T-helper 17 cell (primary cell): ENCODE data around the gene SLC6A2. TPM values are rescaled to one million over a fixed set of nuclear protein-coding genes. Genes with fewer than 3 reads are reported as not detected.
A peak's percentile ranks its signal among the peaks of the same experiment; 100 is the strongest.

Experiments used
- ATAC-seq: fragments of 150-1000 bp; cut with Tn5 transposase; 2 replicates; pipeline ENCODE4 v1.10.0; 2021; ENCODE audit warnings: mild to moderate bottlenecking, moderate library complexity
- DNase-seq, 3 donors: peaks; one replicate each; pipeline versions ENCODE4 v3.0.0 to v3.0.0-alpha.2; 2020 to 2021
- H3K9me3 ChIP-seq: one replicate; pipeline ENCODE4 v1.7.0; 2013; ENCODE audit warnings: low read length, mild to moderate bottlenecking; ENCODE audit not compliant: control insufficient read depth, poor library complexity, severe bottlenecking
- H3K27ac Mint-ChIP-seq: one replicate; pipeline ENCODE4 v1.8.0; 2022; ENCODE audit warnings: mild to moderate bottlenecking, moderate library complexity, mixed read lengths
- H3K27me3 Mint-ChIP-seq: one replicate; pipeline ENCODE4 v1.8.0; 2022; ENCODE audit warnings: mixed read lengths
- H3K36me3 Mint-ChIP-seq: one replicate; pipeline ENCODE4 v1.8.0; 2022; ENCODE audit warnings: low read depth, mixed read lengths
- H3K4me1 Mint-ChIP-seq: one replicate; pipeline ENCODE4 v1.8.0; 2022; ENCODE audit warnings: mild to moderate bottlenecking, mixed read lengths
- H3K4me3 Mint-ChIP-seq: one replicate; pipeline ENCODE4 v1.8.0; 2022; ENCODE audit warnings: mild to moderate bottlenecking, moderate library complexity, mixed read lengths
- total RNA-seq, 4 donors: library from RNA in 2 of 4; stranded (reverse) in 2 of 4; gene quantifications; one replicate each; pipeline ENCODE4 v1.2.3 and lab custom pipeline; 2022 to 2026

SLC6A2 gene
- total RNA-seq, 2 donors from 2014 or later: not detected

DNA sequence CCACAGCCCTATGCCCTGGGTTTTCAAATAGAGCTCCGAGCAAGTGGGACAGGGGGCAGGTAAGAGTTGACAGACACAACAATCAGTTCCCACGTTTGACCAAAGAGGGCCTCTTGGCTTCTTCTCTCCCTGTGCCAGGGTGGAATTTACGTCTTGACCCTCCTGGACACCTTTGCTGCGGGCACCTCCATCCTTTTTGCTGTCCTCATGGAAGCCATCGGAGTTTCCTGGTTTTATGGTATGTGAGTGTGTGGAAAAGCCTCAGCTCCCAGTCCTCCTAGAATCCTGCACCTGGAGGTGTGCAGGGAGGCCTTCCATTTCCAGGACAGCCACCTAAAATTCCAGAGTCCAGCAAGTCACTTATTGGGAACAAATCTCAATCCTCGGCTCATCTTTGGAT, 42.5 kb downstream of the SLC6A2 start:
- Mint-ChIP-seq H3K4me3 (no peak overlapping the region), H3K27me3 (peaks cover 11% of the 10 kb centered on the region), H3K4me1 (peaks cover 13% of the 10 kb centered on the region), H3K36me3 (no peaks in the 10 kb centered on the region), H3K27ac (no peak overlapping the region)
- ATAC-seq: no peak
- no peaks in the 10 kb centered on the region for H3K9me3 ChIP-seq
- DNase-seq: no peak

DNA sequence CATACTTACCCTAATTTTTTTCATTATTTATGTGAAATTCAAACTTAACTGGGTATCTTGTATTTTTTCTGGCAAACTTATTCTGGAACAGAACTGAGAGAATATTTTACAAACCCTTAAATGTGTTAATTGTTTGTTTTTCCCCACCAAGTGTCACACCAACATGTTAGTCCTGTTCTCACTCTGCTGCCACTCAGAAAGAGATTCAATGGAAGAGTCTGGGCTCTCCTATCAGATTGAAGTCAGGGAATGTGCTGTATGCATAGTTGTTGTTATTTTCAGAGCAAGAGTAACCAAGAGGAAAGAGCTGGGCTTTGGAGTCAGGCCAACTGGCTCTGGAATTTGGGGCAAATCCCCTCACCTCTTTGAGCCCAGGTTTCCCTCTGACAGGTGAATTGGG, 43.2 kb downstream of the SLC6A2 start:
- Mint-ChIP-seq H3K27me3 (peaks cover 12% of the 10 kb centered on the region), H3K4me3 (no peak overlapping the region), H3K4me1 (peaks cover 13% of the 10 kb centered on the region), H3K27ac (no peak overlapping the region), H3K36me3 (no peaks in the 10 kb centered on the region)
- H3K9me3 ChIP-seq: no peaks in the 10 kb centered on the region
- no peak for DNase-seq
- ATAC-seq: no peak

- peaks cover 18% of the 10 kb centered on the region for H3K27me3 Mint-ChIP-seq
Observed at GRCh38 chr16:55699616-55700015, 43.8 kb downstream of the SLC6A2 start.

DNA sequence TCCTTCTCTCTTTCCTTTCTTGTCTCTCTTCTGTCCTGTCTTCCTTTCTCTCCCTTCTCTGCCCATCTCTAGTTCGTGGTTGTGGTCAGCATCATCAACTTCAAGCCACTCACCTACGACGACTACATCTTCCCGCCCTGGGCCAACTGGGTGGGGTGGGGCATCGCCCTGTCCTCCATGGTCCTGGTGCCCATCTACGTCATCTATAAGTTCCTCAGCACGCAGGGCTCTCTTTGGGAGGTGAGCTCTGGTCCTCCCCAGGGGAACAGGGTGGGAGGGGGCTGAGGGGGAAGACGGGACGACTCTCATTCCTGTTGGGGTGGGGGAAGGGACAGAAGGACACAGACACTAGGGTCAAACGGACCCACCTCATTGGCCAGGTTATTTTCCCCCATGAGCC, 44.3 kb downstream of the SLC6A2 start:
- Mint-ChIP-seq H3K27me3 (peaks cover 20% of the 10 kb centered on the region), H3K36me3 (no peaks in the 10 kb centered on the region), H3K27ac (no peak overlapping the region), H3K4me3 (no peak overlapping the region), H3K4me1 (peaks cover 13% of the 10 kb centered on the region)
- H3K9me3 ChIP-seq: no peaks in the 10 kb centered on the region
- ATAC-seq (no peak), DNase-seq (no peak)

More at GRCh38 chr16:55699616-55700015, 43.8 kb downstream of the SLC6A2 start:
- Mint-ChIP-seq H3K27ac (no peak overlapping the region), H3K4me1 (peaks cover 13% of the 10 kb centered on the region), H3K4me3 (no peak overlapping the region), H3K36me3 (no peaks in the 10 kb centered on the region)
- no peak for DNase-seq
- no peaks in the 10 kb centered on the region for H3K9me3 ChIP-seq
- no peak for ATAC-seq

DNA sequence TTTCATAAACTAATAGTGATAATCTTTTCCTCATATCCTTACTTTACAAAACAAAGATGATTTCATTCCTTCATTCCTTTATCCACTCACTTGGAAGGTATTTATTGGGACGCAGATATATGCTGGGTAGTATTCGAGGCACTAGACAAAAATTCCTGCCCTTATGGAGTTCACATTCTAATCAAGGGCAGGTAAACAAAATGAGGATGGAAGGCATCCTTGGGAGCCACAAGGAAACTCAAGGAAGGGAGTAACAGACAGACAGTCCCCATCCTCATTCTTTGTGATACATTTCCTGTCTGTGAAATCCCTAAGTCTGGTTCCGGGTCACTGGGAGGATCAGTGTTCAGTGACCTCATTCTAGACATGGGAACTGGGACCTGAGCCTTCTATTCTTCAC, 45.2 kb downstream of the SLC6A2 start:
- DNase-seq (no peak), ATAC-seq (no peak)
- no peaks in the 10 kb centered on the region for H3K9me3 ChIP-seq
- Mint-ChIP-seq H3K27ac (no peak overlapping the region), H3K4me3 (no peak overlapping the region), H3K27me3 (peaks cover 23% of the 10 kb centered on the region), H3K36me3 (no peaks in the 10 kb centered on the region), H3K4me1 (peaks cover 13% of the 10 kb centered on the region)

DNA sequence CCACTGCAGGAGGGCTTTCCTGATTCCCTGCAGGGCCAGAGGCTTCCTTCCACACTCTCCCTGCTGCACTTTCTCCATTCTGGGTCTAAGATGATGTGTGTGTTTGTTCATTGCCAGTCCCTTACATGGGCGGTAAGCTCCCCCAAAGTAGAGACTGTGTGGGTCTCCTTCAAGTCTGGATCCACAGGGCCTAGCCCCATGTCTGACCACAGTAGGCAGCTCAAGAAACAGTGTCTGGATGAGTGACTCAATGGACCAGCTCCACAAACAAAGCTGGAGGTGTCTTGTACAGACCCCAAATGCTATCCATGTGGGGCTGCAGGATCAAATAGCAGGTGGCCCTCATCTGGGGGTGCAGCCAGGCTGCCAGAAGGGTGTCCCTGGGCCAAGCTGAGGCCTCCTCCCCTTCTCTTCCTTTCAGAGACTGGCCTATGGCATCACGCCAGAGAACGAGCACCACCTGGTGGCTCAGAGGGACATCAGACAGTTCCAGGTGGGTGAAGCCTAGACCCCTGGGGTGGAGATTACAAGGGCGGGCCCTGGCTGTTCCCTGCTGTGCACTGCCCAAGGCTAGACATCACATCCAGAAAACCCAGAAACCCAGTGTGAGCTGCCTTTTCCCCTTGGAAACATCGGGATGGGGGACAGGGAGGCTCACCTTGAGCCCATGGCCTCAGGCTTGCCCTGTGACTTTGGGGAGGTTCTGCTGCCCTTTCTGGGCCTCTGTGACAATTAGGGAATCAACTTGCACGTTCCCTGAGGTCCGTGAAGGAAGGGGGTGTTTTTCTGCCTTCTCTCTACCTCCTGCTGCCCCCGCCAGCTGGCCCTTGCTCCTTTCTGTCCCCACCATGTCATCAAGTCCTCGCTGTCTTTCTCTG, 45.9 kb downstream of the SLC6A2 start:
- Mint-ChIP-seq H3K4me3 (no peak overlapping the region), H3K27ac (no peak overlapping the region), H3K4me1 (peaks cover 13% of the 10 kb centered on the region), H3K36me3 (no peaks in the 10 kb centered on the region), H3K27me3 (peaks cover 30% of the 10 kb centered on the region)
- ATAC-seq: peak; percentile 44
- DNase-seq: no peak
- no peaks in the 10 kb centered on the region for H3K9me3 ChIP-seq

- Mint-ChIP-seq H3K27me3 (peaks cover 37% of the 10 kb centered on the region), H3K36me3 (no peaks in the 10 kb centered on the region), H3K27ac (peak overlapping the region; percentile 49), H3K4me1 (peaks cover 13% of the 10 kb centered on the region), H3K4me3 (no peak overlapping the region)
- no peak for ATAC-seq
- DNase-seq: no peak
- H3K9me3 ChIP-seq: no peaks in the 10 kb centered on the region
Observed at GRCh38 chr16:55703003-55704001, 47.5 kb downstream of the SLC6A2 start.

DNA sequence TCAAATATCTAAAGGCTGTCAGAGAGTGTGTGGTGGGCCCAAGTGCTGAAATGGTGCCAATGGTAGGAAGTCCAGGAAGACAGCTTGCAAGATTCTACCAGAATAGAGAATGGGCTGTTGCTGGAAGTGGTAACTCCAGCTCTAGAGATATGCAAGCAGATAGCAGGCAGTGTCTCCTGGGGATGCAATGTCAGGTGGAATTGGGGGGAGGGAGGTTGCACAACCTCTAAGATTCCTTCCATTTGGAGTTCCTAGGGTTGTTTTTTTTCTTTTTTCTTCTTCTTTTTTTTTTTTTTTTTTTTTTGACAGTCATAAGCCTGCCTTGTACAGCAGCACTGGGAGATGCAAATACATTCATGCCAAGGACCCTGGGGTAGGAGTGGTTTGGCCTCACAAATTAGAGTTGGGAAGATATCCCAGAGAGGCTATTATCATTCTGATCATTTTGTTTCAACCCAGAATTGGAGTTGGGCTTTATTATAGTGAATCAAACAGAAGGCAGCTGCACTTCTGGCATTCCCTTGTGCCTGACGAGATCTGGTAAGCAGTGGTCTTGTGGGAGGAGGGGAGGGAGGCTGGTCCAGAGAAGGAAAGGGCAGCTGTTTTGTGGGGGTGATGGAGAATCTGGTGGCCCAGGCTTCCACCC, 51.1 kb downstream of the SLC6A2 start:
- ATAC-seq: no peak
- Mint-ChIP-seq H3K4me3 (no peak overlapping the region), H3K27me3 (peaks cover 48% of the 10 kb centered on the region), H3K4me1 (peaks cover 9% of the 10 kb centered on the region), H3K36me3 (no peaks in the 10 kb centered on the region), H3K27ac (no peak overlapping the region)
- DNase-seq: no peak
- H3K9me3 ChIP-seq: no peaks in the 10 kb centered on the region

DNA sequence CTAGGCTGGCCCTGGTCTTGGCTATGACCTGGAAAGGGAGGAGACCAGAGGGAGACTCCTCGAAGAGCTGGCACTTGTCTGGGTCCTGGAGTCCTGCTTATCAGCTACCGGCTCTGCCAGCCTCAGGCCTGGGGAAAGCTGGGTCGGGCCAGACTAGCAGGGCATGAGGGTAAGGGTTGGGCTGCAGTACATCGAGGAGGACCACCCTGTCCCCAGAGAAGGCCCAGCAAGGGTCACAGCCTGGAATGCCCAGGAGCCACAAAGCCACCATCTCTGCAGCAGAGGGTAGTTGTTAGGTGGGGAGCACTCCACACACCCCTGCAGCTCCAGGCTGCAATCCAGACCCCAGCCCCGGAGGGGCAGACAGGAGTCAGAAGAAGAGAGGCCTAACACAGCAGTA, 54.0 kb downstream of the SLC6A2 start:
- Mint-ChIP-seq H3K4me3 (no peak overlapping the region), H3K4me1 (peaks cover 4% of the 10 kb centered on the region), H3K27me3 (peaks cover 57% of the 10 kb centered on the region), H3K27ac (no peak overlapping the region), H3K36me3 (peaks cover 3% of the 10 kb centered on the region)
- no peak for ATAC-seq
- no peak for DNase-seq
- H3K9me3 ChIP-seq: no peaks in the 10 kb centered on the region

DNA sequence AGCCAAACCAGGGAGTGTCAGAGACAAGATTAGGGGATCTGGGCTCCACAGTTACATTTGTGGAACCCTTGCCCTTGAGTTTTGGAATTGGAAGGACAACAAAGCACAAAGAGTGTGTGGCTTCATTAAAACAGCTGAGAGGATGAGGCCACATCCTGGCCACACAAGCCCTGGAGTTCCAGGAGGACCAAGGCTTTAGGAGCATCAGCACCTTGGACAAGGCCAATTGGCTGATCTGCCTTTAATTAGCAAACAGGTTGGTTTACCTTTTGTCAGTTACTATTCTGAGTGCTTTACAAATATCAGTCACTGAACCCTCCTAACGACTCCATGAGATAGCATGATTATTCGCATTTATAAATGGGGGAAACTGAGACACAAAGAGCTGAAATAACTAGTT, 54.7 kb downstream of the SLC6A2 start:
- no peak overlapping the region for H3K4me3 Mint-ChIP-seq
- peaks cover 62% of the 10 kb centered on the region for H3K27me3 Mint-ChIP-seq
- no peak for ATAC-seq
- peaks cover 3% of the 10 kb centered on the region for H3K36me3 Mint-ChIP-seq
- H3K9me3 ChIP-seq: no peaks in the 10 kb centered on the region
- no peak overlapping the region for H3K27ac Mint-ChIP-seq
- peaks cover 4% of the 10 kb centered on the region for H3K4me1 Mint-ChIP-seq
- no peak for DNase-seq

GRCh38 chr16:55711959-55712876, 56.4 kb downstream of the SLC6A2 start:
- ATAC-seq (peak; percentile 50), DNase-seq (peak in 2 of 3 donors; percentile 16 to 44)
- Mint-ChIP-seq H3K4me3 (no peak overlapping the region), H3K36me3 (peaks cover 3% of the 10 kb centered on the region), H3K27me3 (peaks cover 66% of the 10 kb centered on the region), H3K27ac (no peak overlapping the region), H3K4me1 (peaks cover 4% of the 10 kb centered on the region)
- no peaks in the 10 kb centered on the region for H3K9me3 ChIP-seq

GRCh38 chr16:55713103-55713502, 57.3 kb downstream of the SLC6A2 start:
- peaks cover 3% of the 10 kb centered on the region for H3K36me3 Mint-ChIP-seq
- no peak for ATAC-seq

More at GRCh38 chr16:55713103-55713502, 57.3 kb downstream of the SLC6A2 start:
- DNase-seq: no peak
- H3K9me3 ChIP-seq: no peaks in the 10 kb centered on the region
- H3K4me1 Mint-ChIP-seq: peaks cover 4% of the 10 kb centered on the region
- no peak overlapping the region for H3K4me3 Mint-ChIP-seq
- H3K27ac Mint-ChIP-seq: no peak overlapping the region
- H3K27me3 Mint-ChIP-seq: peaks cover 73% of the 10 kb centered on the region
